ENCODE results near the gene DCAF5.

DCAF5 gene

GRCh38 chr14:69132513-69133181, 20.3 kb downstream of the DCAF5 start:
- no peaks in the 10 kb centered on the region for H3K27me3 ChIP-seq
- H3K9me3 ChIP-seq: no peaks in the 10 kb centered on the region
- H3K4me1 ChIP-seq (ENCODE audit: control insufficient read depth in 1 of 2, insufficient read depth in 1 of 2, low read depth in 1 of 2, low read length in 1 of 2): no peaks in the 10 kb centered on the region
- H3K27ac ChIP-seq: no peak overlapping the region
- TF ChIP-seq CTCF (IDR thresholded peaks at IDR 0.05): no peak
- H3K36me3 ChIP-seq: no peaks in the 10 kb centered on the region
- H3K4me3 ChIP-seq (ENCODE audit: low read depth in 1 of 2, low read length in 1 of 2): no peak overlapping the region

- Histone ChIP-seq H3K4me1 (ENCODE audit: control insufficient read depth in 1 of 2, insufficient read depth in 1 of 2, low read depth in 1 of 2, low read length in 1 of 2) (peaks cover 0 to 2% of the 10 kb centered on the region in 2 experiments), H3K27me3 (no peaks in the 10 kb centered on the region), H3K27ac (no peak overlapping the region), H3K4me3 (ENCODE audit: low read depth in 1 of 2, low read length in 1 of 2) (no peak overlapping the region), H3K36me3 (no peaks in the 10 kb centered on the region), H3K9me3 (no peaks in the 10 kb centered on the region)
- no peak for TF ChIP-seq CTCF (IDR thresholded peaks at IDR 0.05)
Observed at GRCh38 chr14:69131176-69131575, 21.7 kb downstream of the DCAF5 start.

GRCh38 chr14:69129264-69129880, 23.5 kb downstream of the DCAF5 start:
- Histone ChIP-seq H3K4me1 (ENCODE audit: control insufficient read depth in 1 of 2, insufficient read depth in 1 of 2, low read depth in 1 of 2, low read length in 1 of 2) (peaks cover 0 to 2% of the 10 kb centered on the region in 2 experiments), H3K36me3 (no peaks in the 10 kb centered on the region), H3K27me3 (no peaks in the 10 kb centered on the region), H3K9me3 (no peaks in the 10 kb centered on the region), H3K27ac (no peak overlapping the region), H3K4me3 (ENCODE audit: low read depth in 1 of 2, low read length in 1 of 2) (no peak overlapping the region)
- TF ChIP-seq CTCF (IDR thresholded peaks at IDR 0.05): peak; percentile 83

GRCh38 chr14:69118305-69118704, 34.6 kb downstream of the DCAF5 start:
- TF ChIP-seq CTCF (IDR thresholded peaks at IDR 0.05): no peak
- H3K27ac ChIP-seq: no peak overlapping the region
- no peaks in the 10 kb centered on the region for H3K4me1 ChIP-seq (ENCODE audit: control insufficient read depth in 1 of 2, insufficient read depth in 1 of 2, low read depth in 1 of 2, low read length in 1 of 2)
- H3K4me3 ChIP-seq (ENCODE audit: low read depth in 1 of 2, low read length in 1 of 2): no peak overlapping the region
- no peaks in the 10 kb centered on the region for H3K9me3 ChIP-seq
- H3K36me3 ChIP-seq: peaks cover 52% of the 10 kb centered on the region
- H3K27me3 ChIP-seq: no peaks in the 10 kb centered on the region

GRCh38 chr14:69117020-69117767, 35.7 kb downstream of the DCAF5 start:
- Histone ChIP-seq H3K36me3 (peaks cover 52% of the 10 kb centered on the region), H3K27ac (no peak overlapping the region), H3K9me3 (no peaks in the 10 kb centered on the region), H3K4me3 (ENCODE audit: low read depth in 1 of 2, low read length in 1 of 2) (no peak overlapping the region), H3K4me1 (ENCODE audit: control insufficient read depth in 1 of 2, insufficient read depth in 1 of 2, low read depth in 1 of 2, low read length in 1 of 2) (no peaks in the 10 kb centered on the region), H3K27me3 (no peaks in the 10 kb centered on the region)
- TF ChIP-seq CTCF (IDR thresholded peaks at IDR 0.05): no peak

All from neutrophil (primary cell).